ENCODE measurements around the gene FOXD2.

The FOXD2 gene

GRCh38 chr1:47437447-47438164, at the start of gene FOXD2:
Gene FOXD2, plus strand, starts transcription at chr1:47438044. Its CDS starts 92 bp downstream, at chr1:47438136.
- no peak for DNase-seq (ENCODE audit: low read depth, low spot score)

- DNase-seq (ENCODE audit: low read depth, low spot score) = no peak
These were observed 49.0 kb upstream of the FOXD2 start for GRCh38 chr1:47388891-47389238.

- DNase-seq (ENCODE audit: low read depth, low spot score) = no peak
These were observed 48.1 kb upstream of the FOXD2 start for GRCh38 chr1:47389731-47390130.

- DNase-seq (ENCODE audit: low read depth, low spot score) = no peak
These were observed 47.0 kb upstream of the FOXD2 start for GRCh38 chr1:47390843-47391242.

GRCh38 chr1:47393141-47393540, 44.7 kb upstream of the FOXD2 start:
- no peak for DNase-seq (ENCODE audit: low read depth, low spot score)

- DNase-seq (ENCODE audit: low read depth, low spot score) = no peak
These were observed 42.4 kb upstream of the FOXD2 start for GRCh38 chr1:47395433-47395832.

- no peak for DNase-seq (ENCODE audit: low read depth, low spot score)
These were observed 41.1 kb upstream of the FOXD2 start for GRCh38 chr1:47396671-47397196.

- DNase-seq (ENCODE audit: low read depth, low spot score) = no peak
These were observed 38.6 kb upstream of the FOXD2 start for GRCh38 chr1:47399138-47399845.

- no peak for DNase-seq (ENCODE audit: low read depth, low spot score)
These were observed 38.0 kb upstream of the FOXD2 start for GRCh38 chr1:47399846-47400155.

- DNase-seq (ENCODE audit: low read depth, low spot score) = no peak
These were observed 36.1 kb upstream of the FOXD2 start for GRCh38 chr1:47401761-47402160.

- no peak for DNase-seq (ENCODE audit: low read depth, low spot score)
These were observed 35.3 kb upstream of the FOXD2 start for GRCh38 chr1:47402591-47402990.

- no peak for DNase-seq (ENCODE audit: low read depth, low spot score)
These were observed 34.4 kb upstream of the FOXD2 start for GRCh38 chr1:47403321-47403910.

GRCh38 chr1:47405697-47406096, 32.1 kb upstream of the FOXD2 start:
- no peak for DNase-seq (ENCODE audit: low read depth, low spot score)

GRCh38 chr1:47406966-47407365, 30.9 kb upstream of the FOXD2 start:
- no peak for DNase-seq (ENCODE audit: low read depth, low spot score)

GRCh38 chr1:47407481-47407880, 30.4 kb upstream of the FOXD2 start:
- no peak for DNase-seq (ENCODE audit: low read depth, low spot score)

- no peak for DNase-seq (ENCODE audit: low read depth, low spot score)
These were observed 28.4 kb upstream of the FOXD2 start for GRCh38 chr1:47409311-47410067.

- no peak for DNase-seq (ENCODE audit: low read depth, low spot score)
These were observed 27.8 kb upstream of the FOXD2 start for GRCh38 chr1:47410068-47410455.

- DNase-seq (ENCODE audit: low read depth, low spot score) = no peak
These were observed 26.4 kb upstream of the FOXD2 start for GRCh38 chr1:47411436-47411835.

- DNase-seq (ENCODE audit: low read depth, low spot score) = no peak
These were observed 25.4 kb upstream of the FOXD2 start for GRCh38 chr1:47412437-47412836.

- DNase-seq (ENCODE audit: low read depth, low spot score) = no peak
These were observed 22.0 kb upstream of the FOXD2 start, which contains the start of gene FOXE3 for GRCh38 chr1:47415728-47416318. Gene FOXE3, plus strand, starts transcription at chr1:47416285. Its CDS starts 31 bp downstream, at chr1:47416316.

- no peak for DNase-seq (ENCODE audit: low read depth, low spot score)
These were observed 21.3 kb upstream of the FOXD2 start for GRCh38 chr1:47416319-47417169.
